ENCODE results near the gene ODC1.
A peak's percentile ranks its signal among the peaks of the same experiment; 100 is the strongest.
"Not testable (repeated sequence)": the region's sequence is repeated elsewhere in the genome, so short reads cannot be mapped to it uniquely, and the experiment has no call there.

The ODC1 gene

DNA sequence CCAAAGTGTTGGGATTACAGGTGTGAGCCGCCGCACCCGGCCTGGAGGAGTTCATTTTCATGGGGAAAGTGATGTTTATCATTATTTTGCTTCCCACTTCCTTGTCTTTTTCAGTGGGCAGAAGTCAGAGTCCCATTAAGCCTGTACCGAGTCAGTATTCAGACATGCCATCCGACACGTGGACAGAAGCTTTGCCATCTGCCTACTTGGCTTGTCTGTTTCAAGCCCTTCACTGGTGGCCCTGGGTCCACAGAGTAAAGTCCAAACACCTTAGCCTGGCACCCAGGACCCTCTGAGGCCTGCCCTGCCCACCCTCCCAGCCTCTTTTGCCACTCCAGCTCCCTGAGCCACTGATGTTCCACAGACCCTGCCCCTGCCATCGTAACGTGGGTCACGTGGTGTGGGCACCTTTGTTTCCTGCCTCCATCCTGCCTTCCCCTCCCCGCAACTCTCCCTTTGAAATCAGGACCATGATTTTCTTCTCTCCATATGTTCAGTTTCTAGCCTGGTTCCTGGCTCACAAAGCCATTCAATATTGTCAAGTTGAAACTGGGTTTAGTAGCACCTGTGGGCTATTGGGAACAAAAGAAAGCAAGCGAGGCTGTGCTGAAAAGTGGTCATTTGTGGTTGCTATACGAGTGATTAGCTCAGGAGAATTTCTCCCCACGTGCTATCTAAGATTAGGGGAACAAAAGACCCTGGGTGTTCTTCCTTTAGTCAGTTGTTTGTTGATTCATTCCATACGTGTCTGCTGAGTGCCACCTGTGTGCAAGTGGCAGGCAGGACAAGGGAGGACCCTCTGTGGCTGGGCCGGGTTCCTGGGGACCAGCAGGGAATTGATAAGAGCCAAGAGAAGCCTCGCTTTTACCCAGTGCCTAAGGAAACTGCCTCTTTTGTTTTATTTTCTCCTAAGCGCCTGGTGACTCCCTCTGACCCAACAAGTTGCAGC, 5.1 kb upstream of the ODC1 start:
- peak; percentile 45 to 77 (median 57) for DNase-seq

DNA sequence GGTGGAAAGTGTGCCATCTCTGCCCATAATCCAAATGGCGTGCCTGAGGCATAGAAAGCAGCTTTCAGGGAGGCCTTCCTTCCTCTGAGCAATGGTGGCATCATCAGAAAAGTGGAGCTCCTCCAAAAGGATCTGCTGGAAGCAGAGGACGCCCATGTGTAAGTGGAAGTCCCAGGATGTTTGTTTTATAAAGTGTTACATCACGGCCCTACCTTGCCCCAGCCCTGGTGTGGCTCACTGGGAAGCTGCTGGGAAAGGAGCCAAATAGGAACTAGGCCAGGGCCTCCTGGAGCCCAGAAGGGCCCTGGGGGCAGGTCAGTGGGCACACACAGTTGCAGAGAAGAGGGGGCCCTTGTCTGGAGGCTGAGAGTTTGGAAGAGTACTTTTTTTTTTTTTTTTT, 4.2 kb upstream of the ODC1 start:
- DNase-seq, result peak in 1 of 3 experiments; percentile 23

DNA sequence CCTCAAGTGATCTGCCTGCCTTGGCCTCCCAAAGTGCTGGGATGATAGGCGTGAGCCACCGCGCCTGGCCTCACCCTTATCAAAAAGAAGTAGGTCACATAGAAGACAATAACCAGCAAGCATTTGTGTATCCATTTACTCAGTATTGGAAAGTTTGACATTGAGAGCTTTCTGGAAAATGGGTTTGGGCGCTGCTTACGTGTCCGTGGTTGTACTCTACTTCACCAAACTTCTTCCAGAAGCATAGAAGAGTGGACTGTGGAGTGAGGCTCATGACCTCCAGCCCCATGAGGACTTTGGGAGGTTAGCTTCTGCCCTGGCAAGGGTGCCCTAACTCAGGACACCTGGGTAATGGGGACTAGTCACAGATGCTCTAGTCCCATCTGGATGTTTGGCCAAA, 3.7 kb upstream of the ODC1 start:
- no peak for DNase-seq

DNA sequence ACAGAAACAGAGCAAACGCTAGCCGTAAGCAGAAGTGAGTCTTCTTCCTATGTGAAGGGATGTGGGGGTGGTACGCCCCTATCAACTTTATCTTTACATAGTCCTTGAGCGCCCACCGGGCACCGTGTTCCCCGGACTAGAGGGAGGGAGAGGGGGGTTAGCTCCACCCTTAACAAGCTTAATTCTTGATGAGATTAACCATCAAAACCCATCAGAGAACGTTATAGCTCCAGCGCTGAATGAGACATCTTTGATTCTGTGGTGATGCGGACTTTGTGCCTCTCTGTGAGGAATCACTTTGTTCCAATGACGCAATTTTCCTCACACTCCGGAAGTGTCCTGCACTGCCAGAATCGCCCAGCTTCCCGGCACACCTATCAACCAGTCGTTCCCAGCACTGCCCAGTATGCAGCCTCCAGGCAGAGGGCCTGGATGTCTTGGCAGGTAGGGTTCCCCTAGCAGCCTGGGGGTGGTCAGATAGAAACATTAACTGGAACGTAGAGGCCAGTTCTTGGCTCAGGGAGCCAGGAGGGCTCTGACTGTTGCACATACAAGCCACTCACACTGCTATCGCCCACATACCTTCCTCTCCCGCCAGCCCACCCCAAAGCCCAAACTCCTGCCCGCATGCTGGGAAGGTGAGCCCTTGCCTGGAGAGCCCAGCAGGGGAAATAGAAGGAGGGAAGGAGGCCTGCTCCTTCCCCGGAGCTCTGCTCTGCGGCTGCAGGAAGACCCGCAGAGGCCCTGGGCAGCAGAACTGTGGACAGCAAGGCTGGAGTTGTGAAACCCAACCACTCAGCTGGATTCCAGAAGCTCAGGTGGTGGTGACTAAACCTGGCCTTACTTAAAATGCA, 1.9 kb upstream of the ODC1 start:
- DNase-seq, result no peak

DNA sequence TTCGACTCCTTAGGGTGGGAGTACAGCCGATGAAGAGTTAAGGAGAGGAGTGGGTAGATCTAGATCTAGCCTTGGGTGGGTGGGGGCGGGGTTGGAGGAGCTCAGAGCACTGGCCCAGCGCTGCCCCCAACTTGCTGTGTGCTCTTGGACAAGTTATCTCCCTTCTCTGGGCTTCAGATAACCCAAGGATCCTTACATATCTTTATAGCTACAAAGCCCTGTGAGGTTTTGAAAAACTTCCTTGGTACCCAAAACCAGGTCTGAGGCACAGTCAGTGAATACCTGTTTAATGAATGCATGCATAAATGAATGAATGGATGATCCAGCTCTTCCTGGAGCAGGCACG, 1.3 kb upstream of the ODC1 start:
- DNase-seq, result no peak

DNA sequence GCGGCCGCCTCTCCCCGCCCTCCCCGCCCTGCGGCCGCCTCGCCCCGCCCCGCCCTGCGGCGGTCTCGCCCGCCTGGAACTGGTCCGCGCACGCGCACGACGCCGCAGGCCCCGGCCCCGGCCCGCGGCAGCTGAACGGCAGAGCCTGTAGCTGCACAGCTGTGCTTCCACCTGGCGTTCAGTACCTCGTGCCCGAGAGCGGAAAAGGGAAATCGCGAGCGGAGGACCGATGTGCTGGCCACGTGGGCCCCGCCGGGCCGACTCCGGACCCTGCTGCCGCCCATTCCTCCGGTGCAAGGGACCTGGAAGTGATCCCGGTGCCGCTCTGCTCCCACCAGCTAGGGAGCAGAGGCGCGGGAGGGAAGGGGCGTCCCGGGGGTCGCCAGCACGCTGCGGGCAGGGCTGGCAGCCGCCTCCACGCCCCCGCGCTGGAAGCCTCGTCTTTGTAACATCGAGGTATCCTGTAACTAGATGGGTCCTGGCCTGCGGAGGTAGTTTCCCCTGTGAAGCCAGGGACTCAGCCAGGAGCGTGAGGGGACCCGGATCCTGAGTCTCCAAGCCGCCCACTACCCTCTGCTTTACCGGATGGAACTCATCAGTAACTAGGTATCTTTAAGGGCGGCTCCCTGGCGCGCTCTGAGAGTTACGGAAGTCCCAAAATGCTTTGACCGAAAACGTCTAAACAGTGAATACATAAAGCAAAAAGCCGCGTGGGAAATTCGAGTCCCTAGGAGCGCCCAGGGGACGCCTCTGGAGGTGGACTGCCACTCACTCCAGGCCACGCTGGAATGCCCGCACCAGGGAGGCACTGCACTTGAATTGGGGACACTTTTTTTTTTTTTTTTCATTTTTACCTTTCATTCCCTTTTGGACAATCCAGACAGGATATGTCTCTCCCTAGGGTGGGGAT, 704 bp upstream of the ODC1 start:
- peak; percentile 99 to 100 (median 100) for DNase-seq

DNA sequence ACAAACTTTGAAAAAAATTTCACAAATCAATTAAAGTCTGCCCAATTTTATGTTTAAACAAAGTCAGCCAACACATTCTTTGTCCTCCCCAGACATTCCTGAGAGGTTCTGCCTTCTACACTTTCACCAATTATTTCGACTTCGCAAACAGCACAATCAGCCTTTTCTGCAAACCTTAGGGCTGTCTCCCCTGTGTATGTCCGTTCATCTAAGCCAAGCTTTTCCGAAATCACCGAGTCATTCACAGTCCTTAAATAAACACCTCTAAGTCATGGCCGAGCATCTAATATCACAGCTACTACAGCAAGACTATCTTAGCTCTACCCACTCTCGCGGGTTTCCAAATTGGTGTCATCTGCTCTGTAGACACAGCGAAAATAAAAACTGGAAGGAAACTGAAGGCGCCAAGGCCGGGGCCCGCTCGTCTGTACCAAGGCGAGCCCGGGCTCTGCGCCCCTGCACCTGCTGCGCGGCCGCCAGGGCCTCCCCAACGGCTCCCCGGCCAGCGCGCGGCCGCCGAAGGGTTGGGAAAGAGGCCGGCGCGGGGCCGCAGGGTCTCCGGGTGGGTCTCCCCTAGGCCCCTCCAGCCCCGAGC, 730 bp downstream of the ODC1 start:
- peak; percentile 60 to 91 (median 88) for DNase-seq

DNA sequence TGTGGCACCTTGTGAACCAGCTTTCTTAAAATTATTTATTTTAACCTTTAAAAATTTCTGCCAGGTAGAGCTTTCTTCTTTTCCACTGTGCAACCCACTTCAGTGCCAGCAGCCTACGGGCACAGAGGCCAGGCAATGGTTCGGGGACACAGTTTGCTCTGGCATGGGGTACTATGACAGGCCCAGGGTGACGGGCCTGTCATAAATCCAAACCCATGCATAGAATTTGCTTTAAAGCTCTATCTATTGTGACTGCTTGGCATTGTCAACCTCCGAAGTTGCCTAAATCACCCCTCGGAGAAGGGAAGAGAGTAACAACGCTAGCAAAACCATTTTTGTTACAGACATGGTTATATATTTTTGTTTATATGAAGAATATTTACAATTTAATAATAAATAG, 1.5 kb downstream of the ODC1 start:
- no peak for DNase-seq

DNA sequence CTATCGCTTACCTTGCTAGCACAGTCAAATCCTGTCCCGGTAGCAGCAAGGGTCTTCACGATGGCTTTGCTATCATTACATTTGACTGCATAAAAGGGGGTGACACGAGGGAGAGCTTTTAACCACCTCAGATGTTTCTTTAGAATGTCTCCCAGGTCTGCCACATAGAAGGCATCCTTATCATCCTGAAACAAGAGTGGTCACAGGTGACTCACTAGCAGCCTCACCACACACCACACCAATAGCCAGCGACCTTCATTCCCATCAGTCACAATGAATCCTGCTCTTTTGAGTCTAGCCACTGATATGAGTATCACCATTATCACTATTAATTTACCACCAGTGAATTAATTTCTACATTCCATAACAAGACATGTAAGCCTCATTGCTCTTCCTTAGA, 3.7 kb downstream of the ODC1 start:
- peak in 1 of 3 experiments; percentile 10 for DNase-seq

DNA sequence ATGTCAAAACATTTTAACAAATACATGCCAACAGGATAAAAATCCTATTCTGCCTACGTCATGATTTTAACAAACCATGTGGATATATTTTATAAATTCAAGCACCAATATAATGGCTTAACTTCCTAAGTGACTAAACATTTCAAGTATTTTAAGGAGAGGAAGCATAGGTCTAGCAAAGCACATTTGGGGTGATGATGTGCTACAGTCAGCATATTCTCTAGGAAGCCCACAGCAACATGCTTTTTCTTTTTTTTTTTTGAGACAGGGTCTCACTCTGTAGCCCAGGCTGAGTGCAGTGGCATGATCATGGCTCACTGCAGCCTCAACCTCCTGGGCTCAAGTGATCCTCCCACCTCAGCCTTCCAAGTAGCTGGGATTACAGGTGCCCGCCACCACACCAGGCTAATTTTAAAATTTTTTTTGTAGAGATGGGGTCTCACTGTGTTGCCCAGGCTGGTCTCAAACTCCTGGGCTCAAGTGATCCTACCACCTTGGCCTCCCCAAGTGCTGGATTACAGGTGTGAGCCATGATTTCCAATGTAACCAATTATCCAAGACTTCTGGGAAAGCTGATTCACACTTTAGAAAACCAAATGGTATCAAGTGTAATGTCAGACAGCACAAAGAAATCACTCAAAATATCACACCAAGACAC, 5.5 kb downstream of the ODC1 start:
- DNase-seq, result not testable (repeated sequence)

DNA sequence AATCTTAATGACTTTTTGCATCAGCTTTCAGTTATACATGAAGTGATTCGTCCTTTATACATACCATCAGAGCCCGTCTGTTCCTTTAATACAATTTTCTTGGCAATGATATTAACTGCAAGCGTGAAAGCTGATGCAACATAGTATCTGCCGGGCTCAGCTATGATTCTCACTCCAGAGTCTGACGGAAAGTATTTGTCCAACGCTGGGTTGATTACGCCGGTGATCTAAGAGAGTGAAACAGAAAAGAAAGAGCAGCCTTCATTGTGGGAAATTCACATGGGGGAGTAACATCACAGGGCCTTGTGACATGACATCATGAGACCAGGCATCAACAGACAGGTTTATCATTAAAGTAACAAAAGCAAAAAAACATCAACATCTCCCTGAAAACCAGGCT, 6.2 kb downstream of the ODC1 start:
- no peak for DNase-seq

DNA sequence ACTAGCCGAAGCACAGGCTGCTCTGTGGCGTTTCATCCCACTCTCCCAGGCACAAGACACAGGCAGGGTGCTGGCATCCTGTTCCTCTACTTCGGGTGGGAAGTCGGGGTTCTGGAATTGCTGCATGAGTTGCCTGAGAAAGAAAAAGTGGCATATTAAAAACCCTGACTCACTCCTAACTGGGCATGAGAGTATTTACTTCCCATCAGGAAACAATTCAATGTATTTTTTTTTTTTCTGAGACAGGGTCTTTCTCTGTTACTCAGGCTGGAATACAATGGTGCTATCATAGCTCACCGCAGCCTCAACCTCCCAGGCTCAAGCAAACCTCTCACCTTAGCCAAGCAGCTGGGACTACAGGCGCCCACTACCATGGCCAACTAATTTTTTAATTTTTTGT, 7.4 kb downstream of the ODC1 start:
- no peak for DNase-seq

DNA sequence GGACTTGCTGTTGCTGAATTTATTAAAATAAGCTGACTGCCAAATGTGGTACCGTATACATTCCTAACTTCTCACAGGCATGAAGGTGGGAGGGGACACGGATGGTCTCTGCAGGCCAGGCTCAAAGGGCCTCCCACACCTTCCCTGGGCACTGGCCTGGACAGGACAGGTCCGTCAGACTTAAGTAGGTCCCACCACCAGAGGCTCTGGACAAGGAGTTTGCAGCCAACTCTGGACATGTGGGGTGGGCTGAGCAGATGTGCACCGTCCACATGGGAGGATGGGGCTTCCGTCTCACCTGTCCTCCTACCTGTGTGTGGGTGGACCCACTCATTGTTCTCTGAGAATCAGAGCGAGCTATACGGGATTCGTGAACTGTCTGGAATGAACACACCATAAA, 8.2 kb downstream of the ODC1 start:
- no peak for DNase-seq

DNA sequence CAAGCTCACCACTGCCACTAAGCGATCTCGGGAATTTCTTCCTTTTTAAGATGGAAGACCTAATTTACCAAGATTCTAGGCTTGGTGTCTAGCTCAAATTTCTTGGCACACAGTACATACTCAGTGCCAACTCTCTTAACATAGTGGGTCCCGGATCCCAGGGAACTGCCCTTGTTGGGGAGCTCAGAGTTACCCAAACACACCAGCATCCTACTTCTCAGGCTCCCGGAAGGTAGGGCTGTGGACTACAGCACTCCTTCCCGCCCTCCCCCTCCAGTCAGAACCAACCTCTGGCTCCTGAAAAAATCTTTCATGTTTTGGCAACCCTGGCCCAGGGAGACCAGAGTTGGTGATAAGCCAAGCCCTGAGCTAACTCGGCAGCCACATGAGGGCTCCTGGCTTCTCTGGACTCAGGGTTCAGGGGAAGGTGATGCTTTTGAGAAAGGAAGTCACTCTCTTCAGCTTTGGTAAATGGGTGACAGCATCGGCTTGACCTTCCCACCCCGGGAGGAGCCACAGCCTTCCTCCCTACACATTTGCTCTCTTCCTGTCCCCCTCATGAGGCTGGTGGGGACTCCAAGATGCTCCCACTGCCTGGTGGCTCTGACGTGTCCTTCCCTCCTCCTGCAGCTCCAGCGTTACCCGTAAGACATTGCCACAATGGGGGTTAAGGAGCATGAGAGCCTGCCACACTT, 8.8 kb downstream of the ODC1 start:
- no peak for DNase-seq

DNA sequence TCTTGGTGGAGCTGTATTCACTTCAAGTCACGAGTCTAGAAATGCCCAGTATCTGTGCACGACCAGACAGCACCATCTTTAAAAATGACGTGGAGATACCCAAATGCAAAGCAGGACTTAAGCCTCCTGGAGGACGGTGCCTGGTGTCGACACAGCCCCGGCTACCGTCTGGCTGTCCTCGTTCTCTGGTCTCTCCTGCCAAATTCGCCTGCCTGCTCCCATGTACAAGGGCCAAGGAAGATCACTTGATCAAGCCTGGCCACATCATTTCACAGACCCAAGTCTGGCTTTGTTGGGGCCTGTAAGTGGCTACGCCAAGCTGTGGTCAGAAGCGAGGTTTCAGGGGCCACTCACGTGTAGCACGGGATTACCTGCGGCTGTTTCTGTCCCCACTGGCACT, 9.4 kb downstream of the ODC1 start:
- DNase-seq, result peak in 1 of 3 experiments; percentile 28

DNA sequence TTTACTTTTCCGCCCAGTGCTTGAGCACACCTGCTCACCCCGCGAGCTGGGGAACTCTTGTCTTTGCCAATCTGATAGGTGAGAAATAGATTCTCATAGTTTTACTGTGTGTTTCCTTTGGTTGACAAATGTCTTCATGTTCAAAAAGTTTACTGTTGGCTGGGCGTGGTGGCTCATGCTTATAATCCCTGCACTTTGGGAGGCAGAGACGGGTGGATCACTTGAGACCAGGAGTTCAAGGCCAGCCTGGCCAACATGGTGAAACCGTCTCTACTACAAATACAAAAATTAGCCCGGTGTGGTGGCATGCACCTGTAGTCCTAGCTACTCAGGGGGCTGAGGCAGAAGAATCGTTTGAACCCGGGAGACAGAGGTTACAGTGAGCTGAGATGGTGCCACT, 10.3 kb downstream of the ODC1 start:
- no peak for DNase-seq

DNA sequence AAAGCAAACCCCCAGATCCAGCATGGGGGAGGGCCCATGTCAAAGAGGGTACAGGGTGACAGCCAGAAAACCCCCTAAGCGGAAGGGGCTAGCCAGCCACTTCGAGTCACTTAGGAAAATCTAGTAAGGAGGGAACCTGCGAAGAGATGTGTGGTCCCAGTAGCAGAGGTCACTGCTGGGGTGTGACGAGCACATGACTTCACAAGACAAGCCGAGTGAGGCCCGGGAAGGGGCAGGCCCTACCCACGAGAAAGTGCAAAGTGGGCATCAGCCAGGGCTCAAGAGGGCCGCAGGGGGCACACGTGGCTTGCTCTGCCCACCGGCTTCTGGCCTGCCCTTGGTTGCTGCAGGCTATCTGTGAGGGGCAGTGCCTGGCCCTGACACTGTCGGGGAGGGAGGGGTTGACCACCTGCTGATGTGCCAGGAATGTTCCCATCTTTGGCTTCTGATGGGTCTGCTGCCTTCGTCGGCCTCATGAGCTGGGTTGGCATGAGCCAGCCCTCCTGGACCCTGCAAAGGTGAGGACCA, 11.5 kb downstream of the ODC1 start:
- no peak for DNase-seq

DNA sequence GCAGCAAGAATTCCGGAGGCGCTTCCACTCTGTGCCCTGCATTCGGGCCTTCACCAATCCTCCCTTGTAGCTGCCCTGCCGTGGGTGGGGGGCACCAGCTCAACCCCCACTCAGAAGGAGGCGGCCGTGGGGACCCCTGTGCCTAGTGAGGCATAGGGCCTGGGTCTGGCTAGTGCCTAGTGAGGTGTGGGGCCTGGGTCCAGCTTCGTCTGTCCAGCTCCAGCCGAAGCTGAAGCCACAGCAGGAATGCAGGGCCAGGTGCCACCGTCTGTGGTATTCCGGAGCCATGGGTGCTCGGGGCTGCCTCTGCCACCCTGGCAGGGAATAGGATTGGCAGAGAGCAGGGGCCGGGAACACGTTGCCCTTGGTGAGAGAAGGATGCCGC, 12.3 kb downstream of the ODC1 start:
- no peak for DNase-seq

DNA sequence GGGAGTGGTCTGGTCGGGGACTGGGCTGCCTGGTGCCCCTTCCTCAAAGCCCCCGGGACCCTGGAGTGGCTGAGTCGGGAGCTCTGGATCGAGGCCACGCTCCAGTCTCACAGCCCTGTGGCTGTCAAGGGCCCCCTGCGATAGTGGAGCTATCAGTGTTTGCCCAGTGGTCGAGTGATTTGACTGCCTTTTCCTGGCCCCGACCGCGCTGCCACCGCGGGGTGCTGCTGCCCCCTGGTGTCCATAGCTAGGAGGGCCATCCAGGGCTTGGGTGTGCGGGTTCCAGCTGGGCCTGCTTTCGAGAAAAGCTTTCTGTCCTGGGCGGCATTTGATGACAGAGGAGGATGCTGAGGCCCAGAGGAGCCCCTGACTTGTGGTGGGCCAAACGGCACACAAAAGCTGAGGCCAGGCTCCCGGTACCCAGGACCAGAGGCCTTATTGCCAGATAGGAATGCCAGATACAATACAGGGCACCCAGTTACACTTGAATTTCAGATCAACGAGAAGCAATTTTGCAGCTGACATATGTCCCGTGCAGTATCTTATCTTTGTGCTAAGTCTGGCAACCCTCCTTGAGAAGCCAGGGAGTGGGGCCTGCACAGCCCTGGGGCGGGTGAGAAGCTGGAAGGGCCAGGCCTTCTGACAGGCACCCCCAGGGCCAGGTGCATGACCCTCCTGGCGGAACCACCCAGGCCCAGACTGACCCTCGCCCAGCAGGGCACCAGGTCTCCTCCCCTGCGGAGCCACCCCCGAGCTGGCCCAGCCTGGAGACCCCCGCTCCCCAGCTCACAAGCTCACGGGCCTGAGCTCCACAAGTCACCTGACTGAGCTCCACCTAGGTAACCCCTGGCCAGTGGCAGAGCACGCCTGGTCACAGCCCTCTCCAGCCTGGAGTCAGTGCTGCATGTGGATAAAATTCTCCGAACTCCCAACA, 13.0 kb downstream of the ODC1 start:
- peak; percentile 70 to 89 (median 88) for DNase-seq
